NB4 (cell line): ENCODE results near the gene WNT6.

Experiments
- MYC ChIP-seq: IDR thresholded peaks from 2 replicates; pipeline ENCODE4 v1.6.1; 2011; ENCODE audit warnings: low read depth, low read length
- POLR2A ChIP-seq: IDR thresholded peaks from 2 replicates; pipeline ENCODE4 v1.6.1; 2011; ENCODE audit warnings: mild to moderate bottlenecking; ENCODE audit not compliant: insufficient read length; ENCODE audit errors: extremely low read depth
- TF ChIP-seq, protein P1 (sequence below): IDR thresholded peaks from one replicate; pipeline ENCODE4 v1.5.1; 2012; ENCODE audit warnings: low read depth, low read length

DNA sequence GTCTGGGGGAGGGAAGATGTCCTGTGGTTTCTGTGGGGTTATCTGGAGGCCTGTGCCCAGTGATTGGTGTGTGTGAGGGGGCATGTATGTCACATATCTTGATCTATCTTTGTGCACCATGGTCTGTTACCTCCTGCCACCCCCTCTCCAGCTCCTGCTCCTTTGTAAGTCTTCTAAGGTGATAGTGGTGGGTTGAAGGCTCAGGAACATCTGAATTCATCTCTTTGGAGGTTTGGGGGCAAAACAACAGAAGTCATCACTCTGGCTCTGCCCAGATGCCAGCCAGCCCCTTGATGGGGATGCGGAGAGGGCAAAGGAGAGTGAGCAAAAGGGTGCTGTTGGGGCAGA is 2.7 kb upstream of the WNT6 start:
- TF ChIP-seq, protein P1, sequence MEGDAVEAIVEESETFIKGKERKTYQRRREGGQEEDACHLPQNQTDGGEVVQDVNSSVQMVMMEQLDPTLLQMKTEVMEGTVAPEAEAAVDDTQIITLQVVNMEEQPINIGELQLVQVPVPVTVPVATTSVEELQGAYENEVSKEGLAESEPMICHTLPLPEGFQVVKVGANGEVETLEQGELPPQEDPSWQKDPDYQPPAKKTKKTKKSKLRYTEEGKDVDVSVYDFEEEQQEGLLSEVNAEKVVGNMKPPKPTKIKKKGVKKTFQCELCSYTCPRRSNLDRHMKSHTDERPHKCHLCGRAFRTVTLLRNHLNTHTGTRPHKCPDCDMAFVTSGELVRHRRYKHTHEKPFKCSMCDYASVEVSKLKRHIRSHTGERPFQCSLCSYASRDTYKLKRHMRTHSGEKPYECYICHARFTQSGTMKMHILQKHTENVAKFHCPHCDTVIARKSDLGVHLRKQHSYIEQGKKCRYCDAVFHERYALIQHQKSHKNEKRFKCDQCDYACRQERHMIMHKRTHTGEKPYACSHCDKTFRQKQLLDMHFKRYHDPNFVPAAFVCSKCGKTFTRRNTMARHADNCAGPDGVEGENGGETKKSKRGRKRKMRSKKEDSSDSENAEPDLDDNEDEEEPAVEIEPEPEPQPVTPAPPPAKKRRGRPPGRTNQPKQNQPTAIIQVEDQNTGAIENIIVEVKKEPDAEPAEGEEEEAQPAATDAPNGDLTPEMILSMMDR: no peak
- TF ChIP-seq POLR2A (no peak), MYC (no peak)
